Vagina (tissue), 2 donors: ENCODE data around the gene IBA57.

Experiments used
- POLR2A ChIP-seq, 2 donors: fragments of 450-650 bp; IDR thresholded peaks; one replicate each; pipeline ENCODE4 v1.6.1; 2017; ENCODE audit warnings: antibody characterized with exemption in 2 of 2, mild to moderate bottlenecking in 2 of 2, moderate library complexity in 2 of 2
- POLR2AphosphoS5 ChIP-seq, 2 donors: sonication (generic); formaldehyde crosslinking; IDR thresholded peaks; one replicate each; pipeline ENCODE4 v1.9.0; 2017; ENCODE audit warnings: antibody characterized with exemption in 2 of 2, mild to moderate bottlenecking in 2 of 2, low read depth in 1 of 2; ENCODE audit not compliant: insufficient read depth in 1 of 2
- TF ChIP-seq, protein P1 (sequence below), 3 experiments: fragments of 450-650 bp in 2 of 3; fragments of 200-600 bp in 1 of 3; sonication (generic) in 1 of 3; IDR thresholded peaks; one replicate each; pipeline ENCODE4 v1.5.1; 2017 to 2019; ENCODE audit warnings: antibody characterized with exemption in 3 of 3, mild to moderate bottlenecking in 2 of 3, moderate library complexity in 2 of 3

DNA sequence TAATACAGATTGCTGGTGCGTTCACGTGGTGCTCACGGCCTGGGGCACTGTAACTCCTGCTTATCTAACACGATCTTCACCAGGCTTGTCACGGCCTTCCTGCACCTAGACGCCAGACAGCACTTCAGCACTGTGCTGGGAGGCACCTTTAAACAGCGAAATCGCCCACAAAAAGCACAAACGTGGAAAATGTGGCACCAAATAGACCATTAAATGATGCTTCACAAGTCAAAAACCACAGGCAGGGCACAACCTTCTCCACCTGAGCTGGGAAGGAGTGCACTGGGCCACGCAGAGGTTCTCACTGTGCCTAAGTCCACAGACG is 20.0 kb downstream of the IBA57 start:
- TF ChIP-seq, protein P1, sequence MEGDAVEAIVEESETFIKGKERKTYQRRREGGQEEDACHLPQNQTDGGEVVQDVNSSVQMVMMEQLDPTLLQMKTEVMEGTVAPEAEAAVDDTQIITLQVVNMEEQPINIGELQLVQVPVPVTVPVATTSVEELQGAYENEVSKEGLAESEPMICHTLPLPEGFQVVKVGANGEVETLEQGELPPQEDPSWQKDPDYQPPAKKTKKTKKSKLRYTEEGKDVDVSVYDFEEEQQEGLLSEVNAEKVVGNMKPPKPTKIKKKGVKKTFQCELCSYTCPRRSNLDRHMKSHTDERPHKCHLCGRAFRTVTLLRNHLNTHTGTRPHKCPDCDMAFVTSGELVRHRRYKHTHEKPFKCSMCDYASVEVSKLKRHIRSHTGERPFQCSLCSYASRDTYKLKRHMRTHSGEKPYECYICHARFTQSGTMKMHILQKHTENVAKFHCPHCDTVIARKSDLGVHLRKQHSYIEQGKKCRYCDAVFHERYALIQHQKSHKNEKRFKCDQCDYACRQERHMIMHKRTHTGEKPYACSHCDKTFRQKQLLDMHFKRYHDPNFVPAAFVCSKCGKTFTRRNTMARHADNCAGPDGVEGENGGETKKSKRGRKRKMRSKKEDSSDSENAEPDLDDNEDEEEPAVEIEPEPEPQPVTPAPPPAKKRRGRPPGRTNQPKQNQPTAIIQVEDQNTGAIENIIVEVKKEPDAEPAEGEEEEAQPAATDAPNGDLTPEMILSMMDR (IDR thresholded peaks at IDR 0.05), result no peak
- no peak for TF ChIP-seq POLR2A (IDR thresholded peaks at IDR 0.05)
- no peak for TF ChIP-seq POLR2AphosphoS5 (IDR thresholded peaks at IDR 0.05; ENCODE audit: insufficient read depth in 1 of 2, low read depth in 1 of 2)
